A673 (cell line): ENCODE data around the gene IL6R. TPM values are rescaled to one million over a fixed set of nuclear protein-coding genes. Genes with fewer than 3 reads are reported as not detected.
A peak's percentile ranks its signal among the peaks of the same experiment; 100 is the strongest.

Experiments used
- BruUV-seq: library from RNA; stranded (reverse); fragments of 400-500 nt; replicated peaks from 2 replicates; lab custom pipeline; 2021; lab: Mats Ljungman, UMichigan
- CTCF ChIA-PET: fragments of 300-600 bp; sonication (Branson Sonifier 250); formaldehyde crosslinking; loops from one replicate; lab custom pipeline; 2022; ENCODE audit warnings: antibody characterized with exemption; lab: Charles Lee
- POLR2A ChIA-PET: fragments of 300-600 bp; sonication (Branson Sonifier 250); formaldehyde crosslinking; loops from one replicate; lab custom pipeline; 2022; ENCODE audit warnings: antibody characterized with exemption; ENCODE audit not compliant: low non-redundant PET; lab: Charles Lee
- DNase-seq: peaks from one replicate; pipeline ENCODE4 v3.0.0-alpha.2; 2015; ENCODE audit warnings: low spot score
- H3K27ac ChIP-seq: fragments of 200-600 bp; sonication (generic); 2 replicates; pipeline ENCODE4 v1.5.1; 2016; ENCODE audit warnings: mixed run types, low read depth, mild to moderate bottlenecking, mixed read lengths, antibody characterized with exemption, low read length; ENCODE audit not compliant: poor library complexity, severe bottlenecking
- H3K27me3 ChIP-seq: fragments of 200-600 bp; sonication (generic); replicated peaks from 2 replicates; pipeline ENCODE4 v1.6.1; 2017; ENCODE audit warnings: mixed run types, low read depth, mild to moderate bottlenecking, mixed read lengths, antibody characterized with exemption, low read length; ENCODE audit not compliant: insufficient read depth, poor library complexity
- H3K36me3 ChIP-seq: fragments of 200-600 bp; sonication (generic); 2 replicates; pipeline ENCODE4 v1.6.1; 2016; ENCODE audit warnings: mixed run types, mild to moderate bottlenecking, mixed read lengths, antibody characterized with exemption, low read length; ENCODE audit not compliant: insufficient read depth, poor library complexity, severe bottlenecking
- H3K4me1 ChIP-seq: fragments of 200-600 bp; sonication (generic); 2 replicates; pipeline ENCODE4 v1.6.1; 2017; ENCODE audit warnings: mixed run types, mild to moderate bottlenecking, mixed read lengths, antibody characterized with exemption, low read length; ENCODE audit not compliant: insufficient read depth, poor library complexity, severe bottlenecking
- H3K4me3 ChIP-seq: fragments of 200-600 bp; sonication (generic); 2 replicates; pipeline ENCODE4 v1.5.1; 2016; ENCODE audit warnings: low read depth, mixed run types, mild to moderate bottlenecking, mixed read lengths, low read length; ENCODE audit not compliant: poor library complexity, severe bottlenecking
- H3K9me3 ChIP-seq: fragments of 200-600 bp; sonication (generic); 2 replicates; pipeline ENCODE4 v1.6.1; 2016; ENCODE audit warnings: mixed run types, low read depth, mild to moderate bottlenecking, mixed read lengths, antibody characterized with exemption, low read length; ENCODE audit not compliant: poor library complexity, severe bottlenecking
- EZH2 ChIP-seq: fragments of 200-600 bp; sonication (generic); IDR thresholded peaks from 2 replicates; pipeline ENCODE4 v1.6.1; 2017; ENCODE audit warnings: borderline replicate concordance, low read depth, mild to moderate bottlenecking, mixed read lengths, antibody characterized with exemption, low read length; ENCODE audit not compliant: poor library complexity, severe bottlenecking
- intact Hi-C: fragments of 100-400 bp; cut with micrococcal nuclease; formaldehyde crosslinking; loops from one replicate; pipeline ENCODE4 v1.10.0; 2022; ENCODE audit not compliant: unreplicated experiment
- total RNA-seq: library from RNA; stranded (reverse); gene quantifications from 2 replicates; pipeline ENCODE4 v1.2.3, GENCODE V29; 2021
- TF ChIP-seq, protein P1 (sequence below): fragments of 300-800, 200-600 bp; sonication (generic); conservative IDR thresholded peaks from 2 replicates; pipeline ENCODE4 v1.5.1; 2017; ENCODE audit warnings: low read depth, mild to moderate bottlenecking, antibody characterized with exemption, low read length, moderate library complexity, mixed read lengths

IL6R gene
- total RNA-seq, 1 experiment from 2014 or later: 1.9 TPM

DNA sequence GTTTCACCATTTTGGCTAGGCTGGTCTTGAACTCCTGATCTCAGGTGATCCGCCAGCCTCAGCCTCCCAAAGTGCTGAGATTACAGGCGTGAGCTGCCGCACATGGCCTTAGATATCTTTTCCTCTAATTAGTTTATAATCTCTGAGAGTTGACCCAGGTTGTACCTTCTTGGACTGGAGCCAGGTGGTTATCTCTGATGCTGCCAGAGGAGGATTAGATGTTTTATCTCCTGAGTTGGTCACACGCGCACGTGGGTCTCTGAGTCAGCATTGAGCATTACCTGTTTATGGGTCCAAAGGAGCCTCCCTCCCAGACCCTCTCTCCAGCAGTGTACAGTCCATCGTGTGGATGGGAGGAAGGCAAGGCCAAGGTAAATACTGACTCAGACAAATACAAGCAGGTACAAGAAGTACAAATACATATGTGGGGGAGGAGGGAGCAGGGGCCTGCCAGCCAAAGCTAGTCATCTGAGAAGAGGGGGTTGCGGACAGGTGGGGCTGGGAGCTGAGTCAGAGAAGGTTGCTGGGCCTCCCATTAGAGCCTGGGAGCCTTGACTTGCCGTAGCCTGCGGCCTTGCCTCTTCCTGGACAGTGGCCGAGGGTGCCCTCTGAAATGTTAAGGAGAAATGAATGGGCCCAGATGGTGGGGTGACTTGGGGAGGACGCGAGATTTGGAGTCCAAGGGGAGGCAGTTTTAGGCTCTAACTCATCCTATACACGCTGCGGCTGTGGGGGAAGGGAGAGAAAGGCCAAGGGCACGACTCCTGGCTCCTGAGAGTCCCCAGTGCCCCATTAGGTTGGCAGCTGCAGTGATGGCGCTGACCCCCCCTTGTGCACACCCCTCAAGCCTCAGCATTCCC, 13.1 kb downstream of the IL6R start:
- intact Hi-C loops: no loop called here
- Histone ChIP-seq H3K27me3 (no peaks in the 10 kb centered on the region), H3K27ac (no peak overlapping the region), H3K4me1 (peaks cover 7% of the 10 kb centered on the region), H3K36me3 (no peaks in the 10 kb centered on the region), H3K4me3 (no peak overlapping the region), H3K9me3 (no peaks in the 10 kb centered on the region)
- BruUV-seq: no TSS peak
- ChIA-PET CTCF (no interaction called here), POLR2A (no interaction called here)
- DNase-seq: no peak
- no peak for TF ChIP-seq EZH2
- TF ChIP-seq, protein P1, sequence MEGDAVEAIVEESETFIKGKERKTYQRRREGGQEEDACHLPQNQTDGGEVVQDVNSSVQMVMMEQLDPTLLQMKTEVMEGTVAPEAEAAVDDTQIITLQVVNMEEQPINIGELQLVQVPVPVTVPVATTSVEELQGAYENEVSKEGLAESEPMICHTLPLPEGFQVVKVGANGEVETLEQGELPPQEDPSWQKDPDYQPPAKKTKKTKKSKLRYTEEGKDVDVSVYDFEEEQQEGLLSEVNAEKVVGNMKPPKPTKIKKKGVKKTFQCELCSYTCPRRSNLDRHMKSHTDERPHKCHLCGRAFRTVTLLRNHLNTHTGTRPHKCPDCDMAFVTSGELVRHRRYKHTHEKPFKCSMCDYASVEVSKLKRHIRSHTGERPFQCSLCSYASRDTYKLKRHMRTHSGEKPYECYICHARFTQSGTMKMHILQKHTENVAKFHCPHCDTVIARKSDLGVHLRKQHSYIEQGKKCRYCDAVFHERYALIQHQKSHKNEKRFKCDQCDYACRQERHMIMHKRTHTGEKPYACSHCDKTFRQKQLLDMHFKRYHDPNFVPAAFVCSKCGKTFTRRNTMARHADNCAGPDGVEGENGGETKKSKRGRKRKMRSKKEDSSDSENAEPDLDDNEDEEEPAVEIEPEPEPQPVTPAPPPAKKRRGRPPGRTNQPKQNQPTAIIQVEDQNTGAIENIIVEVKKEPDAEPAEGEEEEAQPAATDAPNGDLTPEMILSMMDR: no peak

DNA sequence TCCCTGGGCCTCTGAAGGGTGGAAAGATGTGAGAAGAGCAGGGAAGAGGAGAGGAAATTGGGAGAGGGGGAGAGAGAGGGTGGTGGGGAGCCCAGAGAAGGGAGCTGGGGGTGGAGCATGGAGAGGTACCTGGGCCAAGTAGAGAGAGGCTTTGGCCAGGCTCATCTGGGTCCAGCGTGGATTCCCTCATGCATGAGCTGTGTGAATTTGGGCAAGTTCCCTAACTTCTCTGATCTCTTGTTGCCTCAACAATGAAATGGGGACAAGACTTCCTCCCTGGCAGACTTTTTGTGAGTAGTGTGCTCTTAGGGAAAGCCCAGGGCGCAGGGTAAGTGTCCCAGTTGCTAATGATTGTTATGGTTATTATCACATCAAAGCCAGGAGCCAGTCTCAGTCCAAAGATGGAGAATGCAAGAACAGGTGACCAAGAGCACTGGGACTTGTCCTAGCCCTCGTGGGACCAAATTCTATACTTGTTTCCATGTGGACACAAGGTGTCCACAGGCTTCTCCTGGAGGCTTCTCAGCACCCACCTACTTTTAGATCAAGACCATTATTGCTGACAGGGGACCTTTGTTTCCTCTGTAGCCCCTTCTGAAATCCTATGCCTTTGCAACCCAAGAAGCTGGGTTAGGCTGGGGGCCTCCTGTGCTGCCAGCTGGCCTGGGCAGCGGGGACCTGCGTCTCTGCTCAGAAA, 13.9 kb downstream of the IL6R start:
- CTCF ChIA-PET: no interaction called here
- intact Hi-C loops: no loop called here
- Histone ChIP-seq H3K27ac (no peak overlapping the region), H3K4me3 (no peak overlapping the region), H3K4me1 (peaks cover 15% of the 10 kb centered on the region), H3K9me3 (no peaks in the 10 kb centered on the region), H3K36me3 (no peaks in the 10 kb centered on the region), H3K27me3 (no peaks in the 10 kb centered on the region)
- no TSS peak for BruUV-seq
- POLR2A ChIA-PET: interaction anchor here (0.6 kb wide), 1 partner anchor 43 kb away, joined by 14 read pairs; no protein-coding TSS in a partner anchor
- no peak for DNase-seq
- TF ChIP-seq EZH2: no peak
- TF ChIP-seq, protein P1: no peak

DNA sequence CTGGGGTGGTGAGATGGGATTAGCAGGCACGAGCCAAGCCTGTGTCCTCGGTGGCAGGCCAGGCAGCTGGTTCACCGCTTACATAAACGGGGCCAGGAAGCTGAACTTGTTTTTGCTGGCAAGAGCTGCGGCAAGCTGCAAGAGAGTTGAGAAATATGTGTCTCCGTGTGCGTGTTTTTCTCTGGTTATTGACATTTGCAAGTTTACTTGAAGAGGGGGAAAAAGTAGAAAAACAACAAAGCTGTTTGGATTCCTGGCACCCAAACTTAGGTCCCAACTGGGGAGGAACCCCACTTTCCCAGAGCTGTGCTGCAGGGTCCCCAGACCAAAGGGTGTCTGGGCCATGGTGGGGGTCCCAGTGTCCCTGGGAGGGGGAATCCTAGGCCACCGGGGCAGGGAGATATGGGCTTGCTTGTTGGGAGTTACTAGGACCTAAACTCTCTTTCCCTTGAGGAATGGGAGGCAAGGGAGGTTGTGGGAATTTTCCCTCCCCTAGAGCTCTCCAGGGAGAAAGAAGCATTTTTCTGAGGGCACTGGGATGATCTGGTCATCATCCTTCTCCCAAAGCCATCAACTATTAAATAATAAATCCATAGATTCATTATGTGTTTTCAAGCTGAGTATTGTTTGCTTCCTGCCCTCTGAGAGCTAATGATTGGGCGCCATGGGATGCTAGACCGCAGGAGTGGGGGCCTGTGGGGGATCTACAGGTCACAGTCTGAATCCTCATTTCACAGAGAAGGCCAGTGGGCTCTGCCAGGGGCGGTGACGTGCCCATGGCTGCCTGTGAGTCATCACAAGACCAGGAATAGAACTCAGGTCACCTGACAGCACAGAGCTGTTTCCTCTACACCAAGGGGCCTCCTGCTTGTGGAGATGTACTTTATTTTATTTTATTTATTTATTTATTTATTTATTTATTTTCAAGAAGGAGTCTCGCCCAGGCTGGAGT, 14.8 kb downstream of the IL6R start:
- TF ChIP-seq EZH2: no peak
- TF ChIP-seq, protein P1: no peak
- BruUV-seq: no TSS peak
- Histone ChIP-seq H3K9me3 (no peaks in the 10 kb centered on the region), H3K4me1 (peaks cover 17% of the 10 kb centered on the region), H3K27me3 (no peaks in the 10 kb centered on the region), H3K27ac (no peak overlapping the region), H3K4me3 (no peak overlapping the region), H3K36me3 (no peaks in the 10 kb centered on the region)
- POLR2A ChIA-PET: no interaction called here
- CTCF ChIA-PET: no interaction called here
- intact Hi-C loops: no loop called here
- DNase-seq: peak; percentile 19
